Stimulated activated CD8-positive, alpha-beta memory T cell treated with anti-CD3 and anti-CD28 coated beads, Interleukin-12 subunit alpha, Interleukin-12 subunit beta, amount 100 ng/mL, for 1 hour (primary cell): ENCODE results near the gene CYP39A1.
"Not testable (repeated sequence)": the region's sequence is repeated elsewhere in the genome, so short reads cannot be mapped to it uniquely, and the experiment has no call there.

Experiments used
- DNase-seq: peaks from one replicate; pipeline ENCODE4 v3.0.0-alpha.2; 2020; ENCODE audit warnings: low read depth

The CYP39A1 gene

GRCh38 chr6:46648869-46649492 is 3.6 kb downstream of the CYP39A1 start:
- no peak for DNase-seq

DNA sequence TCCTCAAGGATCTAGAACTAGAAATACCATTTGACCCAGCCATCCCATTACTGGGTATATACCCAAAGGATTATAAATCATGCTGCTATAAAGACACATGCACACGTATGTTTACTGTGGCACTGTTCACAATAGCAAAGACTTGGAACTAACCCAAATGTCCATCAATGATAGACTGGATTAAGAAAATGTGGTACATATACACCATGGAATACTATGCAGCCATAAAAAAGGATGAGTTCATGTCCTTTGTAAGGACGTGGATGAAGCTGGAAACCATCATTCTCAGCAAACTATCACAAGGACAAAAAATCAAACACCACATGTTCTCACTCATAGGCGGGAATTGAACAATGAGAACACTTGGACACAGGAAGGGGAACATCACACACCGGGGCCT is 4.5 kb downstream of the CYP39A1 start:
- DNase-seq: not testable (repeated sequence)

DNA sequence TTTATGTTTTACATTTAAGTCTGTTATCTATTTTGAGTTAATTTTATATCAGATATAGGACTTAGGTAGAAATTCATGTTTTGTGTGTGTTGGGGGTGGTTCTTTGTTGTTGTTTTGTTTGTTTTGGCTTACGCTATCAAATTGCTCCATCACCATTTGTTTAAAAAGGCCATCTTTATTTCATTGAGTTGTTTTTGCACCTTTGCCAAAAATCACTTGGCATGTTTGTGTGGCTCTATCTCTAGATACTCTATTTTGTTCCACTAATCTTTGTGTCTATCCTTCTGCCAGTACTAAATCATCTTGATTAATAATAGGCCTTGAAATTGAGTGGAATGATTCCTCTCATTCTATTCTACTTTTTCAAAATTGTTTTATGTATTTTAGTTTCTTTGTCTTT is 7.4 kb downstream of the CYP39A1 start:
- DNase-seq: no peak

DNA sequence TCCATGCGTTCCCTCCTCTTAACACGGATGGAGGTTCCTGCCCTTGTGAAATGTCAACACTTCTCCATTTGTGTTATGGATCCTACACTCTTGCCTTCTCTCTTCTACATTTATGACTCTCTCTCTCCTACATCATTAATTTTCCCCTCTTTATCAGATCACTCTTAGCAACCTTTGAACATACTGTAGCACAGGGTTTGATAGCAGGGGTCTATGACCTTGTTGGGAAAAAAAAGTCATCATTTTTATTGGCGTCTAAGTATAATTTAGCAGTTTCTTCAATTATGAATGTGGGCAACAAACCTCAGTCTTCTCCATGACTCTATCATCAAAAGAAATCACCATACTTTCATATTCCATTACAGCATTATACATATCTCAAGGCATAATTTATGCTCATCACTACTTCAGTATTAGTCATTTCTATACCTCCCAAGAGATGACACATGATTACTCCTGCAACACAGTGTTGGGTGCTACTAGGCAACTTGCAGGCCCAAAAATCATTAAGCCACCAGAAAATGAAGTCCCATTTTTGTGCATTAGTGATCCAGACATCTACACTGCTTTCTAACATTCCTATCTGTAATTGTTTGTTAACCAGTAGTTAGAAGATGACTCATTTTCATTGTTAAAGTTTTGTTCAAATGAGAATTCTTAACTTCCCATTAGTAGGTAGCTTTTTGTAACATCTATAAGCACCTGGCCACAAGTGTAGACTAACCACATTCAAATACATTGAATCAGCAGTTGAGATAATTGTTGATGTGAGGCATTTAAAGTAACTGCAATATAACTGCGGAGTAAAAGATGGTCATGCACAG is 9.5 kb downstream of the CYP39A1 start:
- no peak for DNase-seq

- no peak for DNase-seq
These were observed 14.0 kb downstream of the CYP39A1 start for GRCh38 chr6:46638650-46639049.

- no peak for DNase-seq
These were observed 14.7 kb downstream of the CYP39A1 start for GRCh38 chr6:46637933-46638332.

GRCh38 chr6:46637145-46637544 is 15.5 kb downstream of the CYP39A1 start:
- no peak for DNase-seq

GRCh38 chr6:46635462-46635861 is 17.2 kb downstream of the CYP39A1 start:
- DNase-seq: no peak

GRCh38 chr6:46632053-46632452 is 20.6 kb downstream of the CYP39A1 start:
- no peak for DNase-seq

DNA sequence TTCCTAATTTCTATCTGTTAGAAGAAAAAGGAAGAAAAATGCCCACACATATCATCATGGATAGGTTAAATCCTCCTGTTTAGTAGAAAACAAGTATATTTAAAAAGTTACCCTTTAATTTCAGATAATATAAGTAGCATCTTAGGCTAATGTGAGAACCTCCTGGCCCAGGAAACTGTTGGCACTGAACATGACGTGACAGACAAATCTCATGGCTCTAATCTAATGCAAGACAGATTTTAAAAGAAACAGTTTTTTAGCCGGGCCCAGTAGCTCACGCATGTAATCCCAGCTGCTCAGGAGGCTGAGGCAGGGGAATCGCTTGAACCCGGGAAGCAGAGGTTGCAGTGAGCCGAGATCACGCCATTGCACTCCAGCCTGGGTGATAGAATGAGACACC is 22.9 kb downstream of the CYP39A1 start:
- no peak for DNase-seq

- no peak for DNase-seq
These were observed 23.6 kb downstream of the CYP39A1 start for GRCh38 chr6:46628976-46629375.

DNA sequence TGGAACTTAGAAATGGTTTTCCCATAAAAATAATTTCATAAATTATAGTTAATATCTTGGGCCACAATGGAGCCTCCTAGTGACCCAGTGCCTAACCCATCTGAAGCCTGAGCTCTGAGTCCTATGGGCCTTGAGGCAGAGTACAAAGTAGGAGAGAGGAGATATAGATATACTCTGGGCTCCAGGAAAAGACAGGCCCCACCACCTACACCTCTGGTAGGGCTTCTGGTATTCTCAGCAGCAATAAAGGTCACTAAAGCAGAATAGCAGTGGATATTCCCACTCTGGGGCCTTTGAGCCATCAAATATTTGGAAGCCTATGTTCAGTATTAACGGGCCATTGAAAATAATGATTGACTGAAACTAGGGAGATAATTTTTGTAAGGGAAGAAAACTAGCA is 24.1 kb downstream of the CYP39A1 start:
- no peak for DNase-seq

DNA sequence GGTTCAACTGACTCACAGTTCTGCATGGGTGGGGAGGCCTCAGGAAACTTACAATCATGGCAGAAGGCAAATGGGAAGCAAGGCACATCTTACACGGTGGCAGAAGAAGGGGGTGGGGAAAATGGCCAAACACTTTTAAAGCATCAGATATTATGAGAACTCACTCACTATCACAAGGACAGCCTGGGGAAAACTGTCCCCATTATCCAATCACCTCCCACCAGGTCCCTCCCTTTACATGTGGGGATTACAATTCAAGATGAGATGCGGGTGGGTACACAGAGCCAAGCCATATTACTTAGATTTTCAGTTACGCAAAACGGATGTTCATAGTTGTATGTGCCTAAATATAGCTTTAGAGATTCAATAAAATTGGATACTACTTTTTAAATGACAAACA is 25.6 kb downstream of the CYP39A1 start:
- DNase-seq: no peak

DNA sequence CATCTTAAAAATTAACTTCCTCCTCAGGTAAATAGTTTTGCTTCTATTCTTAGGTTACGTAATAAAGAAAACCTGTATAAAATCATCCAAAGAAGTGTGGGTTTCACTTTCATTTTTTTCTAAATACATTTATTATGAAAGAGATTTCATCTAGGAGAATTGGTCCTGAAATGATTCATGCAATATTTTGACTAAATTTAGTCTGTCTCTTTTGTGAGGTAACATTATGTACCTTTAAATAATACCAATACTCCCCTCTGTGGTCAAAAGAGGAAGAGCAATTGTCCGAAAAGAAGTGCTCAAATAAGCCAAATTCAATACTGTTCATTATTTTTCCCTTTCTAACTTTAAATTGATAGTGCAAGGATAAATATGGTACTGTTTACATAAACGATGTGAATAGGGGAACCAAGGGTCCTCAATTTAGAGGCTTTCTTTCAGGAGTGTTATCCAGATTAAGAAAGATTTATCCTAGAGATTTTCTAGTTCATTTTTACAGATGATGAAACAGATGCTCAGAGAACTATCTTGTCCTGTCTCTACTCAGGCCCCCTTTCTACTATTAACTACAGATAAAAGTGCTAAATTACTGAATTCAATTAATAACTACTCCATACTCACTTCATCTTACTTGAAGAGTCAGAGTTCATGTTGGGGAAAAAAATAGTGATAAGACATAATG is 26.2 kb downstream of the CYP39A1 start:
- no peak for DNase-seq

DNA sequence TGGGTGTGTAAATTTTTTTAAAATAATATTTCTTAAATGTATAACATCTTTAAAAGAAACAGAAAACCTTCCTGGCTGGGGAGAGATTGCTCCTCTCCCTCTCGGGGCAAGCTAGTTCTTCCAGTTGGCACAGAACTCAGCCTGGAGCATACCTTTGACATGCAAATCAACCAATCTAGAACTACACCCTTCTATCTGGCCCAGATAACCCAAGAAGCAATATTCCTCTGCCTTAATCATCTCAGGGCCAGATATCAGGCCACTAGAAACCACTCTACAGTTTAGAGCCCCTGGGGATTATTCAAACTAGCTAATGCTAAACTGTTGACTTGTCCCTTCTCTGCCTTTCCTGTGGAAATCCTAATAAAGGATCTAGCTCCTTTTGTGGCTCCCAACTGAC is 33.9 kb downstream of the CYP39A1 start:
- no peak for DNase-seq

GRCh38 chr6:46612645-46613044 is 40.0 kb downstream of the CYP39A1 start:
- no peak for DNase-seq

GRCh38 chr6:46610862-46611553 is 41.6 kb downstream of the CYP39A1 start:
- no peak for DNase-seq

DNA sequence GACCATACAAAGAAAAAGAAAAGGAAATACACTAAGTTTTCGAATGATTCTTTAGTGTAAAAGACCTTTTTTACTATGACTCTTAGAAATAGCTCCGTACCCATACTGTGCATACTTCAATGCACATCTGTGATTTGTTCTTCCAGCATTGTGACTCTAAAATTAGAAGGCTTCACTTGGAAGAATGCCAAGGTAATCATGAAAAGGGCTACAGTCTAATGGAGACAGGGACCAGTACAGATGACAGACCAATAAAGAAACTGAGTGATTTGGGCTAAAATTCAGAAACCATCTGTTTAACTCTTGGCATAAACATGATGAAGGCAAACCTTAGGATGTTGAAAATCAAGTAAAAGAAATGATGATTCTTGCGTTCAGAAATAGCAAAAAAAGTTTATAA is 46.3 kb downstream of the CYP39A1 start:
- no peak for DNase-seq

- no peak for DNase-seq
These were observed 47.4 kb downstream of the CYP39A1 start for GRCh38 chr6:46605091-46605797.

- DNase-seq: no peak
These were observed 54.4 kb downstream of the CYP39A1 start for GRCh38 chr6:46598215-46598614.

- DNase-seq: no peak
These were observed 59.9 kb downstream of the CYP39A1 start for GRCh38 chr6:46592740-46593139.

- DNase-seq: no peak
These were observed 60.6 kb downstream of the CYP39A1 start for GRCh38 chr6:46592046-46592445.
